K562 (cell line): ENCODE data around the gene NFKBIB. TPM values are rescaled to one million over a fixed set of nuclear protein-coding genes. Genes with fewer than 3 reads are reported as not detected.

Experiments used
- ATF2 ChIP-seq: sonication (generic); formaldehyde crosslinking; IDR thresholded peaks from 2 replicates; pipeline ENCODE4 v1.8.1; 2022; ENCODE audit warnings: missing genetic modification reagents
- CBX5 ChIP-seq: IDR thresholded peaks from 2 replicates; pipeline ENCODE4 v1.6.1; 2014; ENCODE audit warnings: low read depth, borderline replicate concordance
- CCNT2 ChIP-seq: IDR thresholded peaks from 2 replicates; pipeline ENCODE4 v1.6.1; 2011; ENCODE audit warnings: borderline replicate concordance, low read depth, mild to moderate bottlenecking, moderate library complexity, mixed read lengths, low read length; ENCODE audit not compliant: insufficient read length; ENCODE audit errors: extremely low read depth
- DEAF1 ChIP-seq: fragments of 450-650 bp; formaldehyde crosslinking; IDR thresholded peaks from 2 replicates; pipeline ENCODE4 v1.4.0; 2020; ENCODE audit warnings: mild to moderate bottlenecking, moderate library complexity
- ELF4 ChIP-seq: fragments of 450-650 bp; formaldehyde crosslinking; IDR thresholded peaks from 2 replicates; pipeline ENCODE4 v1.4.0; 2022; ENCODE audit warnings: missing genetic modification characterization
- ETS2 ChIP-seq: IDR thresholded peaks from 2 replicates; pipeline ENCODE4 v1.6.1; 2016; ENCODE audit warnings: borderline replicate concordance, missing genetic modification characterization, mild to moderate bottlenecking, moderate library complexity, missing compliant biosample characterization; ENCODE audit not compliant: poor library complexity, severe bottlenecking
- GMEB1 ChIP-seq: fragments of 250-450 bp; sonication (Bioruptor Pico); IDR thresholded peaks from 2 replicates; pipeline ENCODE4 v1.4.0; 2020; ENCODE audit warnings: mild to moderate bottlenecking
- HDAC2 ChIP-seq: fragments of 450-650 bp; IDR thresholded peaks from 2 replicates; pipeline ENCODE4 v1.6.1; 2016; ENCODE audit warnings: mild to moderate bottlenecking
- KDM4B ChIP-seq, 2 experiments: fragments of 450-650 bp in 1 of 2; sonication (generic) in 1 of 2; IDR thresholded peaks; 2 replicates each; pipeline ENCODE4 v1.6.1; 2016 to 2017; ENCODE audit warnings: borderline replicate concordance in 2 of 2, antibody characterized with exemption in 1 of 2, low read depth in 1 of 2, mild to moderate bottlenecking in 1 of 2
- MAFF ChIP-seq: IDR thresholded peaks from 2 replicates; pipeline ENCODE4 v1.6.1; 2012; ENCODE audit warnings: low read length, improper control_type of control experiment
- MAZ ChIP-seq, 2 experiments: fragments of 450-650 bp in 1 of 2; sonication (generic) in 1 of 2; formaldehyde crosslinking; IDR thresholded peaks in 1 of 2; conservative IDR thresholded peaks in 1 of 2; 2 replicates each; pipeline versions ENCODE4 v1.4.0 to v1.5.0; 2020; ENCODE audit warnings: mild to moderate bottlenecking in 1 of 2, missing genetic modification reagents in 1 of 2
- POLR3G ChIP-seq: IDR thresholded peaks from 2 replicates; pipeline ENCODE4 v1.6.1; 2011; ENCODE audit not compliant: insufficient read length, insufficient replicate concordance; ENCODE audit errors: extremely low read depth
- SP1 ChIP-seq: sonication (generic); formaldehyde crosslinking; IDR thresholded peaks from 2 replicates; pipeline ENCODE4 v1.8.1; 2022; ENCODE audit warnings: mild to moderate bottlenecking, missing genetic modification reagents
- SRF ChIP-seq, 2 experiments: fragments of 250-450, 450-650 bp in 1 of 2; sonication (Bioruptor Pico) in 1 of 2; sonication (generic) in 1 of 2; formaldehyde crosslinking; IDR thresholded peaks; 2 replicates each; pipeline versions ENCODE4 v1.5.0 to v1.5.1; 2020 to 2022; ENCODE audit warnings: mild to moderate bottlenecking in 1 of 2, missing genetic modification reagents in 1 of 2
- ZHX1 ChIP-seq: fragments of 150-350 bp; conservative IDR thresholded peaks from 2 replicates; pipeline ENCODE4 v1.6.1; 2014; ENCODE audit warnings: low read length
- ZNF280A ChIP-seq: fragments of 450-650 bp; IDR thresholded peaks from 2 replicates; pipeline ENCODE4 v1.6.1; 2018; ENCODE audit warnings: mild to moderate bottlenecking, low read depth; ENCODE audit not compliant: partially characterized antibody
- ZNF780A ChIP-seq: fragments of 250-450 bp; sonication (Bioruptor Pico); IDR thresholded peaks from 2 replicates; pipeline ENCODE4 v1.5.0; 2021; ENCODE audit warnings: mild to moderate bottlenecking
- polyA plus RNA-seq, 8 experiments: library from polyadenylated mRNA; depleted of rRNA in 4 of 8; stranded (reverse) in 5 of 8; unstranded in 3 of 8; fragments of >200 nt; fragmentation: Nextera tagmentation in 2 of 8; fragmentation: Illumina TruSeq in 1 of 8; extraction: Ambion mirVana in 2 of 8; extraction: Trizol in 1 of 8; gene quantifications; 2 replicates each; pipeline versions ENCODE4 v1.2.1 to v1.2.3, GENCODE V29; 2011 to 2014; ENCODE audit warnings: inconsistent platforms in 1 of 8, missing spikeins in 1 of 8
- total RNA-seq, 7 experiments: library from RNA; depleted of rRNA in 6 of 7; stranded (reverse); fragments of >200 nt in 6 of 7; fragmentation: Illumina TruSeq in 2 of 7; extraction: Trizol in 2 of 7; gene quantifications; 2 replicates each; pipeline versions ENCODE4 v1.2.1 to v1.2.3, GENCODE V29; 2011 to 2021; ENCODE audit warnings: low replicate concordance in 1 of 7

Gene NFKBIB
- total and polyA plus RNA-seq, 9 of the 15 experiments (the other 6 are each of a cell fraction or from before 2014, with no cell fraction given): 1.5 to 44.9 (median 10.4) TPM

- TF ChIP-seq SRF (CRISPR knock-in tag; IDR thresholded peaks at IDR 0.05) (peak in 1 of 2 experiments; percentile 71; a peak in 1 of 4 replicates), ZNF280A (no peak), GMEB1 (CRISPR knock-in tag) (no peak), ELF4 (CRISPR knock-in tag) (no peak; the same call in 1 of the 2 replicates), ZNF780A (CRISPR knock-in tag) (no peak), DEAF1 (CRISPR knock-in tag) (no peak), ATF2 (CRISPR knock-in tag) (no peak), CCNT2 (no peak), KDM4B (IDR thresholded peaks at IDR 0.05; ENCODE audit: borderline replicate concordance in 2 of 2, low read depth in 1 of 2) (no peak), MAFF (no peak), POLR3G (no peak), CBX5 (no peak), SP1 (CRISPR knock-in tag) (no peak; the same call in none of the 2 replicates), ZHX1 (no peak), MAZ (CRISPR knock-in tag; conservative IDR thresholded peaks at IDR 0.05 in 1 of 2, IDR thresholded peaks at IDR 0.05 in 1 of 2) (no peak; a peak in 2 of 4 replicates), ETS2 (no peak), HDAC2 (peak; percentile 73)
These were observed 49.3 kb upstream of the NFKBIB start (continued) for GRCh38 chr19:38850436-38850975.
